GM12892 (cell line): ENCODE data around the gene TNFSF9.
"Not testable (repeated sequence)": the region's sequence is repeated elsewhere in the genome, so short reads cannot be mapped to it uniquely, and the experiment has no call there.

Experiments
- DNase-seq: peaks from one replicate; pipeline ENCODE4 v3.0.0; 2011; ENCODE audit not compliant: insufficient read length
- FAIRE-seq: peaks from 2 replicates; lab custom pipeline; 2011; peaks lifted over from hg19 to GRCh38; lab: Jason Lieb, UNC
- POLR2A ChIP-seq: IDR thresholded peaks from 2 replicates; pipeline ENCODE4 v1.6.1; 2011; ENCODE audit warnings: low read depth, low read length, control low read depth
- POLR2AphosphoS5 ChIP-seq: IDR thresholded peaks from 2 replicates; pipeline ENCODE4 v1.6.1; 2011; ENCODE audit warnings: low read depth, low read length, control low read depth
- TAF1 ChIP-seq: IDR thresholded peaks from 2 replicates; pipeline ENCODE4 v1.6.1; 2011; ENCODE audit warnings: low read depth, mild to moderate bottlenecking, control low read depth, low read length, borderline replicate concordance

TNFSF9 gene

DNA sequence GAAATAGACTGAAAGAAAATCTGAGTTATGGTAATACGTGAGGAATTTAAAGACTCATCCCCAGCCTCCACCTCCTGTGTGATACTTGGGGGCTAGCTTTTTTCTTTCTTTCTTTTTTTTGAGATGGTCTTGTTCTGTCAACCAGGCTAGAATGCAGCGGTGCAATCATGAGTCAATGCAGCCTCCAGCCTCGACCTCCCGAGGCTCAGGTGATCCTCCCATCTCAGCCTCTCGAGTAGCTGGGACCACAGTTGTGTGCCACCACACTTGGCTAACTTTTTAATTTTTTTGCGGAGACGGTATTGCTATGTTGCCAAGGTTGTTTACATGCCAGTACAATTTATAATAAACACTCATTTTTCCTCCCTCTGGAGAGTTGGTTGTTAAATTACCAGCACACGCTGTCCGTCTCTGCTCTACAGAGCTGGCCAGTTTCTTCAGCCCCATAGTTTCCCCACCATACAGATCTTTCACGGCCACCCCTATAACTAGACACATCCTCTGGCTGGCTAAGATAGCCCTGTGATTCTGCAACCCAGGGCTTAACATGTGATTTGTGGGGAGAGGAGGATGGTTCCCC is 4.8 kb downstream of the TNFSF9 start:
- no peak for TF ChIP-seq POLR2AphosphoS5
- TF ChIP-seq POLR2A, result no peak
- TF ChIP-seq TAF1, result no peak
- FAIRE-seq (no peak), DNase-seq (no peak)

GRCh38 chr19:6539514-6539913 is 8.7 kb downstream of the TNFSF9 start:
- FAIRE-seq (no peak), DNase-seq (no peak)

DNA sequence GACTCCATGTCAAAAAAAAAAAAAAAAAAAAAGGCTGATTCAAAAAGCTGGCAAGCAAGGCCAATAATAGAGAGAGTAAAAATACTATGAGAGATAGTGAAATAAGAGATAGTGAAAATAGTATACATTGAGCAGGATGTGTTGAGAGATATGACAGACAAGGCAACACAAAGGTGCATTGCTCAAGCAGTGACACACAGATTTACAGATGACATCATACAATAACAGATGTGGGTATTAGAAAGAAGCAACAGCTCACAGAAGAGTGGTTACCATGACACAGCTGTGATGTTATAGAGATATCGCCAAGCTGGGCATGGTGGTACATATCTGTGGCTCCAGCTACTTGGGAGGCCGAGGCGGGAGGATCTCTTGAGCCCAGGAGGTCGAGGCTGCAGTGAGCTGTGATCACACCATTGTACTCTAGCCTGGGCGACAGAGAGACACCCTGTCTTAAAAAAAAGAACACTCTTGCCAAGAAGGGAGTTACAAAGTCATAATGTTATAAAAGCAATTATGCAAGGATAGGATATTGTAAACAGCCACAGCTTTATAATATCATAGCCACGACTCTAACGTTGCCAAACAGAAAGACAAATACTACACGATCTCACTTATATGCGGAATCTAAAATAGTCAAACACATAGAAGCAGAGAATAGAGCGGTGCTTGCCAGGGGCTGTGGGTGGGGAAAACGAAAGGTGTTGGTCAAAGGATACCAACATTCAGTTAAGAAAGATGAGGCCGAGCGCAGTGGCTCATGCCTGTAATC is 10.3 kb downstream of the TNFSF9 start:
- FAIRE-seq, result no peak
- TF ChIP-seq TAF1 (no peak), POLR2A (no peak), POLR2AphosphoS5 (peak; percentile 41)
- no peak for DNase-seq

More at GRCh38 chr19:6539514-6539913, 8.7 kb downstream of the TNFSF9 start:
- TF ChIP-seq POLR2A (no peak; the same call in 1 of the 2 replicates), POLR2AphosphoS5 (peak; percentile 60)

GRCh38 chr19:6543866-6544347 is 13.1 kb downstream of the TNFSF9 start:
- TF ChIP-seq POLR2A, result no peak
- TF ChIP-seq POLR2AphosphoS5, result no peak
- no peak for TF ChIP-seq TAF1
- FAIRE-seq, result peak; percentile 85
- DNase-seq, result no peak

DNA sequence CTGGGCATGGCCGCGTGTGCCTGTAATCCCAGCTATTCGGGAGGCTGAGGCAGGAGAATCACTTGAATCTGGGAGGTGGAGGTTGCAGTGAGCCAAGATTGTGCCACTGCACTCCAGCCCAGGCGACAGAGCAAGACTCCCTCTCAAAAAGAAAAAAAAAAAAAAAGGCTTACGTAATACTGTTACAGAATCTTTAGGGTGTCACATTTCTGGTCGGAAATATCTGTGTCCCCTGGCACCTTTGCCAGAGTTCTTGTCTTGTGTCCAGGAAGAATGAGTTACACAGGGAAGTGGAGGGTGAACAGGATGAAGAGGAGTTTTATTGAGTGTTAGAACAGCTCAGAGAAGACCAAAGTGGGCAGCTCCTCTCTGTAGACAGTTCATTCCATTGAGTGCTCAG is 19.9 kb downstream of the TNFSF9 start:
- FAIRE-seq, DNase-seq: not testable (repeated sequence)

- DNase-seq (no peak), FAIRE-seq (no peak)
- TF ChIP-seq POLR2A (no peak), TAF1 (no peak), POLR2AphosphoS5 (no peak)
Observed at GRCh38 chr19:6551091-6551490, 20.3 kb downstream of the TNFSF9 start.

DNA sequence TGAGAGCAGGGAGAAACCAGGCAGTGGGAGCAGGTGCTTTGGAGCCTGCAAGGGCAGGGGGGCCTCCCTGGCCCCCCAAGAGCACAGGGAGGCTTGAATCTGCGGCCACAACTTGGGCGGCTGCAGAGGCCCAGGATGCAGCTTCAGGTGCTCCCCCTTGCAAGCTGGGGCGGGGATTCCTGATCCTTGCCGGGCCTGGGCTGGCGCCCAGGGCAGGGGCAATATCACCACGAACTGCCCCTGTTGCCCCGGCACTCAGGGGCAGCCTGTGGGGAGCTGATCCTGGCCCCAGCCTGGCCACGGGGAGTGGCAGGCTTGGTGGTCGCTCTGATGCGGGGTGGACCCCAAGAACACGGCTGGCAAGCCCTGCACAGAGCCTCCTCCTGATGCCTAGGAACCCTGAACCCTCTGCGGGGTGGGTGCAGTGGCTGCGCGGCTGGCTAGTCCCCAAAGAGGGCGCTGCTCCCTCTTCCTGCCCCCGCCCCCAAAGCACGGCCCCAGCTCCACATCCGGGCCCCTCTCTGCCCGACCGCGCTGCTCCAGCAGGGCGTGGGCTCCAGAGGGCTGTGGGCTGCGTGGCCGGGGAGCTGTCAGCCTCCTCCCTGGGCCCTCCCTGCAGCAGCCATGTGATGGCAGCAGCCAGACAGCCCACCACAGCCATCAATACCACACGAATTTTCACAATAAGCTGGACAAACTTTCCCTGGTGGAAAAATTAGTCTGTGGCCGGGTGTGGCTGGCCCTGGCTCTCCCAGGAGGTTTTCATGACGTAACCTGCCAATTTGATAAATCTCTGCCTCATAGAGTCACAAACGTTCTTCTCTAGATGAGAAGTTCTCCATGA is 21.0 kb downstream of the TNFSF9 start:
- TF ChIP-seq TAF1 (no peak), POLR2A (peak; percentile 25; the same call in 1 of the 2 replicates), POLR2AphosphoS5 (no peak)
- peak; percentile 90 for DNase-seq
- FAIRE-seq, result peak; percentile 90

GRCh38 chr19:6556043-6556449 is 25.2 kb downstream of the TNFSF9 start:
- TF ChIP-seq POLR2AphosphoS5 (no peak), POLR2A (no peak), TAF1 (no peak)
- DNase-seq (no peak), FAIRE-seq (no peak)

DNA sequence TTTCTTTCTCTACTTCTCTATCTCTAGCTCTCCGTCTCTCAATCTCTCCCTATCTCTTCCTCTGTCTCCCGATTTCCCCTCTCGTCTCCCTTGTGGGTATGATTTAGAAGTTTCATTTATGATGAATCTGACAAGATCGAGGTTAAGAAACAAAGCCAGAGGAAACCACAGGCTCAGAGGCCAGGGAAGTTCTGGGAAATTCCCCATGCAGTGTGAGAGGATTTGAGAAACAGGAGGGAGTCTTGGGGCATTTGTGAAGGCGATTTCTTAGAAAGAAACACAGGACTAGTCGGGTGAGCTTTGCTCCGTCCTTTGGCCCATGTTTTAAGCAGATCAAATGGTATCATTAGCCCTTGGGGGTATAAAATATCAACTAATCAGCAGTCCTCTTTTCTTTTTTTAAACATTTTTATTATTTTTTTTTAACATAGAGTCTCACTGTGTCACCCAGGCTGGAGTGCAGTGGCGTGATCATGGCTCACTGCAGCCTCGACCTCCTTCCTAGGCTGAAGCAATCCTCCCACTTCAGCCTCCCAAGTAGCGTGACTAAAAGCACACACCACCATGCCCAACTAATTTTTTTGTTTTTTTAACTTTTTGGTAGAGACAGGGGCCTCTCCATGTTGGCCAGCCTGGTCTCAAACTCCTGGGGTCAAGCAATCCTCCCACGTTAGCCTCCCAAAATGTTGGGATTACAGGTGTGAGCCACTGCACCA is 25.8 kb downstream of the TNFSF9 start:
- DNase-seq, result no peak
- FAIRE-seq, result peak; percentile 92
- TF ChIP-seq POLR2A, result no peak
- no peak for TF ChIP-seq POLR2AphosphoS5
- no peak for TF ChIP-seq TAF1

DNA sequence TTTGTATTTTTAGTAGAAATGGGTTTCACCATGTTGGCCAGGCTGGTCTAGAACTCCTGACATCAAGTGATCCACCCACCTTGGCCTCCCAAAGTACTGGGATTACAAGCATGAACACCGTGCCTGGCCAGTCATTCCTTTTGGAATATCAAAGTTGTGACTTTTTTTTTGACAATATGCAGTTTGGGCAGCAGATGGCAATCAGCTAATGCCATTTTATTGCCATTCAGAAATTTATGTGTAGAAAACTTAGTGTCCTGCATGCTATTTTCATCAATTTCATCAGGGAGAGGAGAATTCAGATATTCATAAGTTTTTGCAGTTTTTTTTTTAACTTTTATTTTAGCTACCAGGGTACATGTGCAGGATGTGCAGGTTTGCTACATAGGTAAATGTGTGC is 31.6 kb downstream of the TNFSF9 start:
- not testable (repeated sequence) for DNase-seq, FAIRE-seq

- DNase-seq (no peak), FAIRE-seq (peak; percentile 21)
- TF ChIP-seq TAF1 (no peak), POLR2A (no peak), POLR2AphosphoS5 (no peak)
Observed at GRCh38 chr19:6564393-6564792, 33.6 kb downstream of the TNFSF9 start.

DNA sequence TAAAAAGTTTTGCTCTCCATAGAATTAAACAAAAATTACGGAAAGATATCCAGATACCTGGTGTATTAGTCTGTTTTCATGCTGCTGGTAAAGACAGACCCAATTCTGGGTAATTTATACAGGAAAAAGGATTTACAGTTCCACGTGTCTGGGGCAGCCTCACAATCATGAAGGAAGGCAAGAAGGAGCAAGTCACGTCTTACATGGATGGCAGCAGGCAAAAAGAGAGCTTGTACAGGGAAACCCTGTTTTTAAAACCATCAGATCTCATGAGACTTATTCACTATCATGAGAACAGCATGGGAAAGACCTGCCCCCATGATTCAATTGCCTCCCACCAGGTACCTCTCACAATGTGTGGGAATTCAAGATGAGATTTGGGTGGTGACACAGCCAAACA is 35.9 kb downstream of the TNFSF9 start:
- FAIRE-seq, result not testable (repeated sequence)

More for the DNA sequence above, 35.9 kb downstream of the TNFSF9 start:
- DNase-seq, result not testable (repeated sequence)
